DMS153 treated with DMSO at 0.1 percent for 48 hours (cell line): Measurements from ENCODE around the gene PCDHB4.
"Not testable (repeated sequence)": the region's sequence is repeated elsewhere in the genome, so short reads cannot be mapped to it uniquely, and the experiment has no call there.

ENCODE experiments used
- DNase-seq: peaks from one replicate; lab custom pipeline; 2025; ENCODE audit not compliant: unreplicated experiment; lab: John Stamatoyannopoulos, UW

The PCDHB4 gene

DNA sequence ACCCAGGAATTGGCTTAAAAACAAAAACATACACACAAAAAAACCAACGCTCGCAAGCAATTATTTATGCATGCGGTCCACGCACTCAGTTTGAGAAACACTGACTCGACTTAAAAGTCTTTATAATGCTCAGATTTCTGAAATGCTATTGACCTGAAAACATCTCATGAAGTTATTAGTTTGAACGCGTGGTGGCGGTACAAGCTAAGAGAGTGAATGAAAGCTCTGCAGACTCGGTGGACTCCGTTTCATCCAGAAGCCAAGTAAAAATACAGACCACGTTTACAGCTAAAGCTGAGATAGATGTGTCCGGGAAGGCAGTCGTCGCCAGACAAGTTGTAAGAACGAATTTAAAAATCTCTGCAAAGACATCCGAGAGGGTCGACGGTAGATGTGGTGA lies 28.2 kb downstream of the PCDHB4 start, which contains the start of gene PCDHB6:
Gene PCDHB6 (plus strand): TSS at position 246 of the 400 bp plus-strand sequence. CDS start 201 bp downstream, outside the sequence.
- no peak for DNase-seq

DNA sequence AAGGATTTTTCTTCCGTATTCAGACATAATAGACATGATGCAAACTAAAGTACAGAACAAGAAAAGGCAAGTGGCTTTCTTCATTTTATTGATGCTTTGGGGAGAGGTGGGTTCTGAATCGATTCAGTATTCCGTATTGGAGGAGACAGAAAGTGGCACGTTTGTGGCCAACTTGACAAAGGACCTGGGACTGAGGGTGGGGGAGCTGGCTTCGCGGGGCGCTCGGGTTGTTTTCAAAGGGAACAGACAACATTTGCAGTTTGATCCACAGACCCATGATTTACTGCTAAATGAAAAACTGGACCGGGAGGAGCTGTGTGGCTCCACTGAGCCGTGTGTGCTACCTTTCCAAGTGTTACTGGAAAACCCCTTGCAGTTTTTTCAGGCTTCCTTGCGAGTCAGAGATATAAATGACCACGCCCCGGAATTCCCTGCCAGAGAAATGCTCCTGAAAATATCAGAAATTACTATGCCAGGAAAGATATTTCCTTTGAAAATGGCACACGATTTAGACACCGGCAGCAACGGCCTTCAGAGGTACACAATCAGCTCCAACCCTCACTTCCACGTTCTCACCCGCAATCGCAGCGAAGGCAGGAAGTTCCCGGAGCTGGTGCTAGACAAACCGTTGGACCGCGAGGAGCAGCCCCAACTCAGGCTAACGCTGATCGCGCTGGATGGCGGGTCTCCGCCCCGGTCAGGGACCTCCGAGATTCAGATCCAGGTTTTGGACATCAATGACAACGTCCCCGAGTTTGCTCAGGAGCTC lies 28.8 kb downstream of the PCDHB4 start:
- DNase-seq, result no peak

DNA sequence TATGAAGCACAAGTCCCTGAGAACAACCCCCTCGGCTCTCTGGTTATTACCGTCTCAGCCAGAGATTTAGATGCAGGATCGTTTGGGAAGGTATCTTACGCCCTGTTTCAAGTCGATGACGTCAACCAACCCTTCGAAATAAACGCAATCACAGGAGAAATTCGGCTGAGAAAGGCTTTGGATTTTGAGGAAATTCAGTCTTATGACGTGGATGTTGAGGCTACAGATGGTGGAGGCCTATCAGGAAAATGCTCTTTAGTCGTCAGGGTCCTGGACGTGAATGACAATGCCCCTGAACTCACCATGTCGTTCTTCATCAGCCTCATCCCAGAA lies 29.3 kb downstream of the PCDHB4 start:
- no peak for DNase-seq

DNA sequence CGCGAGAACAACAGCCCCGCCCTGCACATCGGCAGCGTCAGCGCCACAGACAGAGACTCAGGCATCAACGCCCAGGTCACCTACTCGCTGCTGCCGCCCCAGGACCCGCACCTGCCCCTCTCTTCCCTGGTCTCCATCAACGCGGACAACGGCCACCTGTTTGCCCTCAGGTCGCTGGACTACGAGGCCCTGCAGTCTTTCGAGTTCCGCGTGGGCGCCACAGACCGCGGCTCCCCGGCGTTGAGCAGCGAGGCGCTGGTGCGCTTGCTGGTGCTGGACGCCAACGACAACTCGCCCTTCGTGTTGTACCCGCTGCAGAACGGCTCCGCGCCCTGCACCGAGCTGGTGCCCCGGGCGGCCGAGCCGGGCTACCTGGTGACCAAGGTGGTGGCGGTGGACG lies 30.0 kb downstream of the PCDHB4 start:
- not testable (repeated sequence) for DNase-seq

DNA sequence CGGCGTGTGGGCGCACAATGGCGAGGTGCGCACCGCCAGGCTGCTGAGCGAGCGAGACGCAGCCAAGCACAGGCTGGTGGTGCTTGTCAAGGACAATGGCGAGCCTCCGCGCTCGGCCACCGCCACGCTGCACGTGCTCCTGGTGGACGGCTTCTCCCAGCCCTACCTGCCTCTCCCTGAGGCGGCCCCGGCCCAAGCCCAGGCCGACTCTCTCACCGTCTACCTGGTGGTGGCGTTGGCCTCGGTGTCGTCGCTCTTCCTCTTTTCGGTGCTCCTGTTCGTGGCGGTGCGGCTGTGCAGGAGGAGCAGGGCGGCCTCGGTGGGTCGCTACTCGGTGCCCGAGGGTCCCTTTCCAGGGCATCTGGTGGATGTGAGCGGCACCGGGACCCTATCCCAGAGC lies 30.5 kb downstream of the PCDHB4 start:
- not testable (repeated sequence) for DNase-seq

DNA sequence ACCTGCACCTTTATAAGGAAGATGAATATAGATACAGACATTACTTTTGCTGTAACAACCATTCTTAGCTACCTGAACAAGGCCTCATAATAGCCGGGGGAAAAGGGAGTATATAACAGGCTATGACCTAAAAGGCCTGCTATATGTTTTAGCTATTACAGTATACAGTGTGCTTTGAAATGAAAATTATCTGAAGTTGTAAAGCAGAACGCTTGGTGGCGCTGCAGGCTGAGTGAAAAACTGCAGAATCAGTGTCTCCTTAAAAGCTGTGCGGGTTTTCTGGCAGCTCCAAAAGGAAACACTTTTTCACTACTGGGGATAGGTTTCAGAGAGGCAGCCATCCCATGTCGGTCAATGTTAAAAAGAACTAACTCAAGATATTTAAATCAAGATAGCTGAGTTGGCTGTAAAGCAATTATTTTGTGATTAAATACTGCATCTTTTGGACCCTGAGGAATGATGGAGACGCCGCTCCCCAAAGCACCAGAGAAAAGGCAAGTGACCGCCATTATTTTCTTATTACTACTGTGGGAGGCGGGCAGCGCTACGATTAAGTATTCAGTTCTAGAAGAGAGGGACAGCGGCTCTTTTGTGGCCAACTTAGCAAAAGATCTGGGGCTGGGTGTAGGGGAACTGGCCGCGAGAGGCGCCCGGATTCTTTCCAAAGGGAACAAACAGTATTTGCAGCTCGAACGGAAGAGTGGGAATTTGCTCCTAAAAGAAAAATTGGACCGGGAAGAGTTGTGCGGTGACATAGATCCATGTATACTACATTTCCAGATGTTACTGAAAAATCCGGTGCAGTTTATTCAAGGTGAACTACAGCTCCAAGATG lies 34.1 kb downstream of the PCDHB4 start:
- no peak for DNase-seq

DNA sequence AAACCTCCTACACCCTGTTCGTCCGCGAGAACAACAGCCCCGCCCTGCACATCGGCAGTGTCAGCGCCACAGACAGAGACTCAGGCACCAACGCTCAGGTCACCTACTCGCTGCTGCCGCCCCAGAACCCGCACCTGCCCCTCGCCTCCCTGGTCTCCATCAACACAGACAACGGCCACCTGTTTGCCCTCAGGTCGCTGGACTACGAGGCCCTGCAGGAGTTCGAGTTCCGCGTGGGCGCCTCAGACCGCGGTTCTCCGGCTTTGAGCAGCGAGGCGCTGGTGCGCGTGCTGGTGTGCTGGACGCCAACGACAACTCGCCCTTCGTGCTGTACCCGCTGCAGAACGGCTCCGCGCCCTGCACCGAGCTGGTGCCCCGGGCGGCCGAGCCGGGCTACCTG lies 35.7 kb downstream of the PCDHB4 start:
- DNase-seq, result not testable (repeated sequence)

DNA sequence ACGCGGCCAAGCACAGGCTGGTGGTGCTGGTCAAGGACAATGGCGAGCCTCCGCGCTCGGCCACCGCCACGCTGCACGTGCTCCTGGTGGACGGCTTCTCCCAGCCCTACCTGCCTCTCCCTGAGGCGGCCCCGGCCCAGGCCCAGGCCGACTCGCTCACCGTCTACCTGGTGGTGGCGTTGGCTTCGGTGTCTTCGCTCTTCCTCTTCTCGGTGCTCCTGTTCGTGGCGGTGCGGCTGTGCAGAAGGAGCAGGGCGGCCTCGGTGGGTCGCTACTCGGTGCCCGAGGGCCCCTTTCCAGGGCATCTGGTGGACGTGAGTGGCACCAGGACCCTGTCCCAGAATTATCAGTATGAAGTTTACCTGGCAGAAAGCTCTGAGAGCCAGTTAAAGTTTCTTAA lies 36.3 kb downstream of the PCDHB4 start:
- DNase-seq, result not testable (repeated sequence)

DNA sequence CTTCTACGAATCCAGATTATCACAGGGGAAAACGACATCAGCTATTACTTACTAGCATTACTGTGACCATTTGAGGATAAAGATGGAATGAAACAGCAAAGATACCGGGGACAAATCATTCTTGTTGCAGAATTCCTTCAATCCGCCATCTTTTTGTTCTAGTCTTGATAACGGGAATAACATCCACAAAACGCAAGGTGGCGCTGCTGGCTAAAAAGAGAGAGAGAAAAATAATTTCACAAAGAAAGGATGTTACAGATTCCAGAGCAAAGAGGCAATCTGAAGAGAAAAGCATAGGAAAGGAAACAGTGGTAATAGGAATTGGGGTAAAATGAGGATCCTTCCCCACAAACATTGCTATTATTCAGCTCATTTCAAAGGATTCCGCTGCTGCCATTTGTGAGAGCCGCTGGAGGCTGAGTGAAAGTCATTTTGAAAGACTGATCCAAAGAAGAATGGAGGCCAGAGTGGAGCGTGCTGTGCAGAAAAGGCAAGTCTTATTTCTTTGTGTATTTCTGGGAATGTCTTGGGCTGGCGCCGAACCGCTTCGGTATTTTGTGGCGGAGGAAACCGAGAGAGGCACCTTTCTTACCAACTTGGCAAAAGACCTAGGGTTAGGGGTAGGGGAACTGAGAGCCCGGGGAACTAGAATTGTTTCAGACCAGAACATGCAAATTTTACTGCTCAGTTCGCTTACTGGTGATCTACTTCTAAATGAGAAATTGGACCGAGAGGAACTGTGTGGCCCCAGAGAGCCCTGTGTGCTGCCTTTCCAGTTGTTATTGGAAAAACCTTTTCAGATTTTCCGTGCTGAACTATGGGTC lies 51.0 kb downstream of the PCDHB4 start, which contains the start of gene PCDHB7:
Gene PCDHB7 (plus strand): TSS at position 264 of the 824 bp plus-strand sequence. CDS start 192 bp downstream, at position 456.
- DNase-seq, result no peak

DNA sequence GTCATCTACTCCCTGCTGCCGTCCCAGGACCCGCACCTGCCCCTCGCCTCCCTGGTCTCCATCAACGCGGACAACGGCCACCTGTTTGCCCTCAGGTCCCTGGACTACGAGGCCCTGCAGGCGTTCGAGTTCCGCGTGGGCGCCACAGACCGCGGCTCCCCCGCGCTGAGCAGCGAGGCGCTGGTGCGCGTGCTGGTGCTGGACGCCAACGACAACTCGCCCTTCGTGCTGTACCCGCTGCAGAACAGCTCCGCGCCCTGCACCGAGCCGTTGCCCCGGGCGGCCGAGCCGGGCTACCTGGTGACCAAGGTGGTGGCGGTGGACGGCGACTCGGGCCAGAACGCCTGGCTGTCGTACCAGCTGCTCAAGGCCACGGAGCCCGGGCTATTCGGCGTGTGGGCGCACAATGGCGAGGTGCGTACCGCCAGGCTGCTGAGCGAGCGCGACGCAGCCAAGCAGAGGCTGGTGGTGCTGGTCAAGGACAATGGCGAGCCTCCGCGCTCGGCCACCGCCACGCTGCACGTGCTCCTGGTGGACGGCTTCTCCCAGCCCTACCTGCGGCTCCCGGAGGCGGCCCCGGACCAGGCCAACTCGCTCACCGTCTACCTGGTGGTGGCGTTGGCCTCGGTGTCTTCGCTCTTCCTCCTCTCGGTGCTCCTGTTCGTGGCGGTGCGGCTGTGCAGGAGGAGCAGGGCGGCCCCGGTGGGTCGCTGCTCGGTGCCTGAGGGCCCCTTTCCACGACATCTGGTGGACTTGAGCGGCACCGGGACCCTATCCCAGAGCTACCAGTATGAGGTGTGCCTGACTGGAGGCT lies 52.9 kb downstream of the PCDHB4 start:
- DNase-seq, result not testable (repeated sequence)
